Effector memory CD4-positive, alpha-beta T cell (primary cell): ENCODE measurements around the gene APRT.
A peak's percentile ranks its signal among the peaks of the same experiment; 100 is the strongest.

Experiments
- DNase-seq, 3 donors: peaks; one replicate each; pipeline ENCODE4 v3.0.0-alpha.2; 2020
- H3K27ac ChIP-seq: 2 replicates; pipeline ENCODE4 v1.7.0; 2013; ENCODE audit warnings: mild to moderate bottlenecking, low read length, moderate library complexity; ENCODE audit not compliant: insufficient read depth, poor library complexity, severe bottlenecking
- H3K27me3 ChIP-seq: replicated peaks from 2 replicates; pipeline ENCODE4 v1.7.0; 2013; ENCODE audit warnings: mild to moderate bottlenecking, low read length; ENCODE audit not compliant: insufficient read depth, control insufficient read depth, poor library complexity, severe bottlenecking
- H3K36me3 ChIP-seq: 2 replicates; pipeline ENCODE4 v1.7.0; 2013; ENCODE audit warnings: mild to moderate bottlenecking, low read length, moderate library complexity; ENCODE audit not compliant: control insufficient read depth, insufficient read depth
- H3K4me1 ChIP-seq: 2 replicates; pipeline ENCODE4 v1.7.0; 2013; ENCODE audit warnings: low read length, mild to moderate bottlenecking; ENCODE audit not compliant: control insufficient read depth, insufficient read depth, poor library complexity, severe bottlenecking
- H3K4me3 ChIP-seq: 2 replicates; pipeline ENCODE4 v1.7.0; 2013; ENCODE audit warnings: low read length, low read depth, mild to moderate bottlenecking; ENCODE audit not compliant: insufficient read depth, poor library complexity, severe bottlenecking
- H3K9me3 ChIP-seq: 2 replicates; pipeline ENCODE4 v1.7.0; 2013; ENCODE audit warnings: mild to moderate bottlenecking, low read length, moderate library complexity; ENCODE audit not compliant: control insufficient read depth

APRT gene

DNA sequence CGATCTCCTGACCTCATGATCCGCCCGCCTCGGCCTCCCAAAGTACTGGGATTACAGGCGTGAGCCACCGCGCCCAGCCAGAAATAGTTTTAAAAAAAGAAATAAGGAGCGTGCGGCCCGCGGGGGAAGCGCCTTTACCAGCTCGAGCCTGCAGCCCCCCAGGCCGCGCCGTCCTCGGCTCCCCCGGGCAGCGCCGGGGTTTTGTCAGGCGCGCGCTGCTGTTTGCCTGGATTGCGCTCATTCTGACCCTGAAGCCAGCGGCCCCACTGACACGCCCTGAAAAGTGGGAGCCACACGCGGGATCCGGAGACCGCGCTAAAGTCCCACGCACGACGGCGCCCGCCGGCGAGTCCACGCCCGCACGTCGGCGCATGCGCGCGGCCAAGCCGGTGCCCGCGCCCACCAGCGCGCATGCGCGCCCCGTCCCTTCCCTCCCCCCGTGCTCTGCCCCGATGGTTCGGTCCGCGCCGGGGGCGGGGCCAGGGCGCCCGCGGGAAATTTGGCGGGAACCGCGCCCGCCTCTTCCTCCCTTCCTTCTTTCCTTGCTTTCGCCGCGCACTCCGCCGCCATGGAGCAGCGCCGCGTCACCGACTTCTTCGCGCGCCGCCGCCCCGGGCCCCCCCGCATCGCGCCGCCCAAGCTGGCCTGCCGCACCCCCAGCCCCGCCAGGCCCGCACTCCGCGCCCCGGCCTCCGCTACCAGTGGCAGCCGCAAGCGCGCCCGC, 8.3 kb downstream of the APRT start, which contains the start of gene CDT1:
Gene CDT1, plus strand, starts transcription at position 526 of the 724 bp plus-strand sequence. Its CDS starts 43 bp downstream, at position 569.
- no peaks in the 10 kb centered on the region for H3K9me3 ChIP-seq
- DNase-seq, result peak; percentile 75 to 83 (median 80)
- peak within 1 kb of the TSS; percentile 62 for H3K4me3 ChIP-seq
- peaks cover 3% of the 10 kb centered on the region for H3K27me3 ChIP-seq
- H3K36me3 ChIP-seq, result peaks cover 3% of the 10 kb centered on the region
- H3K4me1 ChIP-seq, result peaks cover 18% of the 10 kb centered on the region
- H3K27ac ChIP-seq, result peak within 1 kb of the TSS; percentile 59

DNA sequence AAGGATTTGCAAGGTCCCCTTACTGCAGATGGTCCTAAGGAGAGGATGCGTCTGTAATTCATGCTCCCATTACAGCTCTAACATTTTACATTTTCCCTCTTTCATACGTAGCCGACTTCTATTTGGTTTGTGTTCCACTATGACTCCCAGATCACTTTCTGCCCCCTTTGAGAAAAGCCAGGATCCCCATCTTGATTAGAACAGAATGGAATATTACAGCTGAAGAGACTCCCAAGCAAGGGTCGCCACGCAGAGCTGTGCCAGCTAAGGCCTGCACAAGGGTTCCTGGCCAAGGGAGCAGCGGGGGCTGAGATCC, 11.5 kb downstream of the APRT start:
- Histone ChIP-seq H3K4me1 (peaks cover 23% of the 10 kb centered on the region), H3K27me3 (peaks cover 3% of the 10 kb centered on the region), H3K9me3 (no peaks in the 10 kb centered on the region), H3K4me3 (no peak overlapping the region), H3K27ac (no peak overlapping the region), H3K36me3 (no peaks in the 10 kb centered on the region)
- DNase-seq, result no peak

GRCh38 chr16:88799569-88800276, 12.0 kb downstream of the APRT start:
- H3K4me3 ChIP-seq, result no peak overlapping the region
- H3K27me3 ChIP-seq, result peaks cover 3% of the 10 kb centered on the region
- no peak overlapping the region for H3K27ac ChIP-seq
- H3K4me1 ChIP-seq, result peaks cover 23% of the 10 kb centered on the region
- H3K9me3 ChIP-seq, result no peaks in the 10 kb centered on the region
- no peaks in the 10 kb centered on the region for H3K36me3 ChIP-seq
- no peak for DNase-seq

GRCh38 chr16:88798772-88799455, 12.8 kb downstream of the APRT start:
- no peak for DNase-seq

DNA sequence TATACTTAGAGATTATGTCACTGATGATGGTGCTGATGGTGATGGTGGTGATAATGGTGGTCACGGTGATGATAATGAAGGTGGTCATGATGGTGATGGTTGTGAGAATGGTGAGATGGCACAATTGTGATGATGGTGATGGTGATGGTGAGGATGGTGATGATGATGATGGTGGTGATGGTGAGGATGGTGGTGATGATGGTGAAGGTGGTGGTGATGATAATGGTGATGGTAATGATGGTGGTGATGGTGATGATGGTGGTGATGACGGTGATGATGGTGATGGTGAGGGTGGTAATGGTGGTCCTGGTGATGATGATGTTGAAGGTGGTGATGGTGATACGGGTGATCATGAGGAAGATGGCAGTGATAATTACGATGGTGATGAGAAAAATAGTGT, 13.7 kb downstream of the APRT start:
- Histone ChIP-seq H3K4me3 (no peak overlapping the region), H3K27ac (no peak overlapping the region), H3K4me1 (peaks cover 25% of the 10 kb centered on the region), H3K27me3 (no peaks in the 10 kb centered on the region), H3K9me3 (no peaks in the 10 kb centered on the region), H3K36me3 (no peaks in the 10 kb centered on the region)
- no peak for DNase-seq

More at GRCh38 chr16:88798772-88799455, 12.8 kb downstream of the APRT start:
- no peak overlapping the region for H3K4me3 ChIP-seq
- no peaks in the 10 kb centered on the region for H3K27me3 ChIP-seq
- no peak overlapping the region for H3K27ac ChIP-seq
- H3K4me1 ChIP-seq, result peaks cover 16% of the 10 kb centered on the region
- no peaks in the 10 kb centered on the region for H3K9me3 ChIP-seq
- no peaks in the 10 kb centered on the region for H3K36me3 ChIP-seq

DNA sequence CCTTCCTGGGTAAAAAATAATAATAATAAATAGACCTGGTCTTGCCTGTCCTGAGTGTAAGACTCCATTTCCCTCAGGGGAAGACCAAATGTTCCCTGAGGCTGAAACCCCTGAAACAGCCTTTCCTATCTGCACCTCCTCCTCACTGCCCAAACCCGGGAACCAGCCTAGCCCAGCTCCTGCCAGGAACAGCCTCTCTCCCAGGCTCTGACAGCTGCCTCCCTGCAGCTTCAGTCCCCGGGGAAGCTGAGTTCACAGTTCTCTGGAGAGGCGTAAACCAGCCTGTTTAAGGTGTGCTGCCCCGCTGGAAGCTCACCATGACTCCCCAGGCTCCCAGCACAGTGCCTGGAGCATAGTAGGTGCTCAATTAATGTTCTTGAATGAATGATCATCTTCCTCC, 15.4 kb downstream of the APRT start:
- no peaks in the 10 kb centered on the region for H3K36me3 ChIP-seq
- H3K4me1 ChIP-seq, result peaks cover 36% of the 10 kb centered on the region
- DNase-seq, result no peak
- no peaks in the 10 kb centered on the region for H3K27me3 ChIP-seq
- H3K4me3 ChIP-seq, result no peak overlapping the region
- no peaks in the 10 kb centered on the region for H3K9me3 ChIP-seq
- no peak overlapping the region for H3K27ac ChIP-seq

GRCh38 chr16:88793251-88793954, 18.3 kb downstream of the APRT start:
- Histone ChIP-seq H3K36me3 (no peaks in the 10 kb centered on the region), H3K9me3 (no peaks in the 10 kb centered on the region), H3K4me3 (no peak overlapping the region), H3K27me3 (no peaks in the 10 kb centered on the region), H3K27ac (peak overlapping the region; percentile 53), H3K4me1 (peaks cover 53% of the 10 kb centered on the region)
- no peak for DNase-seq

- Histone ChIP-seq H3K4me3 (no peak overlapping the region), H3K9me3 (no peaks in the 10 kb centered on the region), H3K36me3 (no peaks in the 10 kb centered on the region), H3K27ac (no peak overlapping the region), H3K27me3 (no peaks in the 10 kb centered on the region), H3K4me1 (peaks cover 53% of the 10 kb centered on the region)
- no peak for DNase-seq
These were observed 19.0 kb downstream of the APRT start for GRCh38 chr16:88792668-88793250.

- H3K9me3 ChIP-seq, result no peaks in the 10 kb centered on the region
- no peak overlapping the region for H3K27ac ChIP-seq
- H3K27me3 ChIP-seq, result no peaks in the 10 kb centered on the region
- DNase-seq, result no peak
- peaks cover 53% of the 10 kb centered on the region for H3K4me1 ChIP-seq
- H3K4me3 ChIP-seq, result no peak overlapping the region
- H3K36me3 ChIP-seq, result no peaks in the 10 kb centered on the region
These were observed 19.6 kb downstream of the APRT start for GRCh38 chr16:88792078-88792550.
